ENCODE data around the gene KCP. TPM values are rescaled to one million over a fixed set of nuclear protein-coding genes. Genes with fewer than 3 reads are reported as not detected.

Gene KCP
- total RNA-seq, 1 experiment from 2014 or later, result 1.6 TPM

DNA sequence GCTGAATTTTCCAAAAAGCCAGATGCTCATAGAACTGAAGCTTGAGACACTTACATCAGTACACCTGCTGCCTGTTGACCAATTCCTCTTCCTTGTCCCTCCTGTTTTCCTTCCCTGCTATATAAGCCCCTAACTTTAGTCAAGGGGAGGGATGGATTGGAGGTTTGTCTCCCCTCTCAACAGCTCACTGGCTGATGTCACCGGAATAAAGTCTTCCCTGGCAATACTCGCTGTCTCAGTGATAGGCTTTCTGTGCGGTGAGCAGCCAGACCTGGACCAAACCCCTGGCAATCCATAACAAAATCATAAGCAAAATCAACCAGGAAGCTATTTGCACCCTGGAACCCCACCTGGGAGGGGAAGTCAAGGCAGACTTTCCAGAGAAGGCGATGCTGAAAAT lies 26.3 kb upstream of the KCP start:
- no peak overlapping the region for H2AFZ ChIP-seq (ENCODE audit: low read length)
- H3K79me2 ChIP-seq (ENCODE audit: low read length), result no peaks in the 10 kb centered on the region
- H3K27me3 ChIP-seq (ENCODE audit: low read length), result 0 out of 2 replicates have a peak, but pooled peaks cover 3% of the 10 kb centered on the region
- H3K9me2 ChIP-seq (replicated peaks; ENCODE audit: insufficient read depth, low read length), result no peaks in the 10 kb centered on the region
- no peak overlapping the region for H3K4me3 ChIP-seq (ENCODE audit: low read length)
- H3K4me1 ChIP-seq (ENCODE audit: low read length), result peaks cover 42% of the 10 kb centered on the region
- H3K4me2 ChIP-seq (ENCODE audit: low read depth, low read length, poor library complexity, severe bottlenecking), result no peak overlapping the region
- no peaks in the 10 kb centered on the region for H3K9me3 ChIP-seq (ENCODE audit: low read length)
- no peak for DNase-seq
- no peaks in the 10 kb centered on the region for H3K36me3 ChIP-seq (ENCODE audit: insufficient read depth, low read length)
- no peak overlapping the region for H3K9ac ChIP-seq (ENCODE audit: low read length)
- H4K20me1 ChIP-seq (ENCODE audit: insufficient read depth, low read depth, low read length), result no peaks in the 10 kb centered on the region
- no peak overlapping the region for H3K27ac ChIP-seq (ENCODE audit: low read length)

DNA sequence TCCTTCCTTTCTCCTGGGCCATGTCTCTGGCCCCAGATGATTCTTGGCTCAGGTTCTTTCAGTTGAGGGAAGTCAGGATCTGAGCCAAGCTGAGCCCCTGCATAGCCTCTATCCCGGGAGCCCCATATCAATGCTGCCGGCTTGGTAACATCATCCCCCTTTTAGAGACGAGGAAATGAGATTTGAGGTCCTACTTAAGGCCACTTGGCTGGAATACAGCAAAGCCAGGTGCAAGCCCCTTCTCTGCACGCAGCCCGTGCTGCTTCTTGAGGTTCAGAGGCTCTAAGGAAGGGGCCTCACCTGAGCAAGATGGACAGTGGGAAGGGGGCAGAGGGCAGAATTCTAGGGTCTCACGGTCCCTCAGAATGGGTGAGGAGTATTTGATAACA lies 24.8 kb upstream of the KCP start:
- H3K9ac ChIP-seq (ENCODE audit: low read length), result no peak overlapping the region
- no peaks in the 10 kb centered on the region for H3K36me3 ChIP-seq (ENCODE audit: insufficient read depth, low read length)
- no peaks in the 10 kb centered on the region for H3K79me2 ChIP-seq (ENCODE audit: low read length)
- no peak overlapping the region for H3K4me2 ChIP-seq (ENCODE audit: low read depth, low read length, poor library complexity, severe bottlenecking)
- H3K4me1 ChIP-seq (ENCODE audit: low read length), result peaks cover 32% of the 10 kb centered on the region
- 0 out of 2 replicates have a peak, but pooled peaks cover 3% of the 10 kb centered on the region for H3K27me3 ChIP-seq (ENCODE audit: low read length)
- H3K9me2 ChIP-seq (replicated peaks; ENCODE audit: insufficient read depth, low read length), result no peaks in the 10 kb centered on the region
- H4K20me1 ChIP-seq (ENCODE audit: insufficient read depth, low read depth, low read length), result no peaks in the 10 kb centered on the region
- H3K27ac ChIP-seq (ENCODE audit: low read length), result no peak overlapping the region
- no peak overlapping the region for H2AFZ ChIP-seq (ENCODE audit: low read length)
- DNase-seq, result no peak
- H3K4me3 ChIP-seq (ENCODE audit: low read length), result no peak overlapping the region
- H3K9me3 ChIP-seq (ENCODE audit: low read length), result no peaks in the 10 kb centered on the region

DNA sequence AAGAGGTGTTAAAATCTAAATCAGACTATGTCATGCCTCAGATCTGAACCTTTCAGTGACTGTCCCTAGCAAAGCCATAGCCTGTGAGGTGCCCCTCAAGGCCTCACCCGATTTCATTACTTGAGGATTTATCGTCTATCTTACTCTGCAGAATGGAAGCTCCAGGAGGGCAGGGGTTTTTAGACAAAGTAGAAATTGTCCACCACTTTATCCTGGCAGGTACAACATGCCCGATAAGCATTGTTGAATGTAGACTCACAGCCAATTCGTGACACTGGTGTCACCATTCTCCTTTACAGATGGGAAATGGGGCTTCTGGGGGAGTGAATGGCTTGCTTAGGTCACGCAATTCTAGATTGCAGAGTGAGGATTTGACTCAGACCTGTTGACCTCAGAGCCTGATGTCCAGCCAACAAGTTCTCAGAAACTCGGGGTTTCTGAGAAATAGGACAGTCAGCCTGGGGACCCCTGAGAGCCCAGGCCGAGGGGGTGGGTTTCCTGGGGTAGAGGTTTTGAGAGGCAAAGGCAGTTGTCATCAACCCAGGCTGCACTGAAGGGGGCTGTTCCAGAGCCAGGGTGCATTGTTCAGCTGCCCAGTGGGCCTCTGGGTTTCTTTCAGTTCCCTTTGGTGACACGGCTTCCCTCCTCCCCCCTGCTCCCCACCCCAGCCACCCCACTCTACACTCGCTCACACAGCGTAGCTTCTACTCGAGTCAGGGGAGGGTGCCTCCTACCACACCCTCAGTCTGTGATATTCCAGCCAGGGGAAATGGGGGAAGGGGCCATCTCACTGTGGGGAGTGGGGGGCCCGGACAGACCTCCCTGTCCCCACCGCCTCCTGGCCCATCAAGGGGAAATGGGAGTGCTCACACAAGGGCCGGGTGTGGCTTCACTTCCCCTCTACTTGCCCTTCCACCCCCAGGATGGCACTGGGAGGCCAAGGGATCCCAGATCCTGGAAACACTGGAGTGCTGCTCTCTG lies 24.1 kb upstream of the KCP start:
- no peak overlapping the region for H3K4me3 ChIP-seq (ENCODE audit: low read length)
- H3K79me2 ChIP-seq (ENCODE audit: low read length), result no peaks in the 10 kb centered on the region
- no peak overlapping the region for H3K9ac ChIP-seq (ENCODE audit: low read length)
- no peak overlapping the region for H3K27ac ChIP-seq (ENCODE audit: low read length)
- H3K4me2 ChIP-seq (ENCODE audit: low read depth, low read length, poor library complexity, severe bottlenecking), result no peak overlapping the region
- no peak for DNase-seq
- no peaks in the 10 kb centered on the region for H4K20me1 ChIP-seq (ENCODE audit: insufficient read depth, low read depth, low read length)
- H3K9me2 ChIP-seq (replicated peaks; ENCODE audit: insufficient read depth, low read length), result no peaks in the 10 kb centered on the region
- no peaks in the 10 kb centered on the region for H3K9me3 ChIP-seq (ENCODE audit: low read length)
- no peak overlapping the region for H2AFZ ChIP-seq (ENCODE audit: low read length)
- peaks cover 25% of the 10 kb centered on the region for H3K4me1 ChIP-seq (ENCODE audit: low read length)
- no peaks in the 10 kb centered on the region for H3K36me3 ChIP-seq (ENCODE audit: insufficient read depth, low read length)
- 0 out of 2 replicates have a peak, but pooled peaks cover 3% of the 10 kb centered on the region for H3K27me3 ChIP-seq (ENCODE audit: low read length)

DNA sequence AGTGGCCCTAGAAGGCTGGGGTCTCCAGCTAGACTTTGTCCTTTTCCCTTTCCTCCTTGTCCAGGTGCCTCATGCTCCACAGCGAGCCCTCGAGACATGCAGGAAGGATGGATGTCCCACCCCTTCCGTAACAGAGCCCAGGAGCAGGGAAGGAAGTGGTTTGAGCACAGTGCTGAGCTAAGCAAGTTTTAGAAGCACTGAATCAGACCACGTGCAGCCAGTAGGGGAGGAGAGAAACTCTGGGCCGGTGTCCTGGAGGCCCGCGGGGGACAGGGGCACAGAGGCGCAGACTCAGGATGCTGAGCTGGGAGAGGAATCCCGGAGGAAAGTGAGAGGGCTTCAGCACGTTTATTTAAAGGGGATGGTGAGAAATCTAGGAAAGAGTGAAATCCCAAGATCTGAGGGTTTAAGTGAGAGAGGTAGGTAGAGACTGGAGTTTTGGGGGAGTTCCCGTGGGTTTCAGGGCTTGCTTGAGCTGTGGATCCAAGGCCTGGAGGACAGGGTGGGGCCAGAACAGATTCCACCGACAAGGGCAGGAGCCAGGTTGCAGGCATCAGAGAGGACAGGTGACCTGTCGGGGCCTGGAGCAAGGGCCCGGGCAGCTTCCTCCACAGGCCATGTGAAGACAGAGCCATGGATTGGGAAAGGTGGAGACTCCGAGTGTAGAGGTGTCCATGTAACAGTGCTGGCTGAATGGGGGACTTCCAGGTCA lies 22.8 kb upstream of the KCP start:
- no peak overlapping the region for H3K4me3 ChIP-seq (ENCODE audit: low read length)
- H3K27me3 ChIP-seq (ENCODE audit: low read length), result 0 out of 2 replicates have a peak, but pooled peaks cover 3% of the 10 kb centered on the region
- no peaks in the 10 kb centered on the region for H3K9me2 ChIP-seq (replicated peaks; ENCODE audit: insufficient read depth, low read length)
- no peaks in the 10 kb centered on the region for H4K20me1 ChIP-seq (ENCODE audit: insufficient read depth, low read depth, low read length)
- no peak for DNase-seq
- H3K9me3 ChIP-seq (ENCODE audit: low read length), result no peaks in the 10 kb centered on the region
- H3K9ac ChIP-seq (ENCODE audit: low read length), result no peak overlapping the region
- H3K4me2 ChIP-seq (ENCODE audit: low read depth, low read length, poor library complexity, severe bottlenecking), result no peak overlapping the region
- H3K79me2 ChIP-seq (ENCODE audit: low read length), result no peaks in the 10 kb centered on the region
- H3K27ac ChIP-seq (ENCODE audit: low read length), result no peak overlapping the region
- H2AFZ ChIP-seq (ENCODE audit: low read length), result no peak overlapping the region
- no peaks in the 10 kb centered on the region for H3K36me3 ChIP-seq (ENCODE audit: insufficient read depth, low read length)
- peaks cover 13% of the 10 kb centered on the region for H3K4me1 ChIP-seq (ENCODE audit: low read length)

DNA sequence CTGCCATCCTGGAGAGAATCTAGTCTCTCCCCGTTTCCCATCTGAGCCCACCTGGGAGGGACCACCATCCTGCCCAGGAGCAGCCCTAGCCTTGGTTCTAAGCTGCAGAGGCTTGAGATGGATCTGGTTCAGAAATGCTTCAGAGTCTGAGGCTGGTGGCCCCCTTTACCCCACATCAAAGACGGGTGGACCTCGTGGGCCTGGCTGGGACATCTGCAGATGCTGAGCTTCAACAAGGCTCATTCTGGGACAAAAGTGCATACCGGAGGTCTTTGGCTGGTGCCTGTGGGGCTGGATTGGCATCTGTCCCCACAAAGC lies 22.3 kb upstream of the KCP start:
- Histone ChIP-seq H3K4me1 (ENCODE audit: low read length) (peaks cover 9% of the 10 kb centered on the region), H3K4me3 (ENCODE audit: low read length) (no peak overlapping the region), H3K27me3 (ENCODE audit: low read length) (0 out of 2 replicates have a peak, but pooled peaks cover 3% of the 10 kb centered on the region), H3K4me2 (ENCODE audit: low read depth, low read length, poor library complexity, severe bottlenecking) (no peak overlapping the region), H3K36me3 (ENCODE audit: insufficient read depth, low read length) (no peaks in the 10 kb centered on the region), H4K20me1 (ENCODE audit: insufficient read depth, low read depth, low read length) (no peaks in the 10 kb centered on the region), H3K9me2 (replicated peaks; ENCODE audit: insufficient read depth, low read length) (no peaks in the 10 kb centered on the region), H3K9ac (ENCODE audit: low read length) (no peak overlapping the region), H3K9me3 (ENCODE audit: low read length) (no peaks in the 10 kb centered on the region), H2AFZ (ENCODE audit: low read length) (no peak overlapping the region), H3K79me2 (ENCODE audit: low read length) (no peaks in the 10 kb centered on the region), H3K27ac (ENCODE audit: low read length) (no peak overlapping the region)
- no peak for DNase-seq

DNA sequence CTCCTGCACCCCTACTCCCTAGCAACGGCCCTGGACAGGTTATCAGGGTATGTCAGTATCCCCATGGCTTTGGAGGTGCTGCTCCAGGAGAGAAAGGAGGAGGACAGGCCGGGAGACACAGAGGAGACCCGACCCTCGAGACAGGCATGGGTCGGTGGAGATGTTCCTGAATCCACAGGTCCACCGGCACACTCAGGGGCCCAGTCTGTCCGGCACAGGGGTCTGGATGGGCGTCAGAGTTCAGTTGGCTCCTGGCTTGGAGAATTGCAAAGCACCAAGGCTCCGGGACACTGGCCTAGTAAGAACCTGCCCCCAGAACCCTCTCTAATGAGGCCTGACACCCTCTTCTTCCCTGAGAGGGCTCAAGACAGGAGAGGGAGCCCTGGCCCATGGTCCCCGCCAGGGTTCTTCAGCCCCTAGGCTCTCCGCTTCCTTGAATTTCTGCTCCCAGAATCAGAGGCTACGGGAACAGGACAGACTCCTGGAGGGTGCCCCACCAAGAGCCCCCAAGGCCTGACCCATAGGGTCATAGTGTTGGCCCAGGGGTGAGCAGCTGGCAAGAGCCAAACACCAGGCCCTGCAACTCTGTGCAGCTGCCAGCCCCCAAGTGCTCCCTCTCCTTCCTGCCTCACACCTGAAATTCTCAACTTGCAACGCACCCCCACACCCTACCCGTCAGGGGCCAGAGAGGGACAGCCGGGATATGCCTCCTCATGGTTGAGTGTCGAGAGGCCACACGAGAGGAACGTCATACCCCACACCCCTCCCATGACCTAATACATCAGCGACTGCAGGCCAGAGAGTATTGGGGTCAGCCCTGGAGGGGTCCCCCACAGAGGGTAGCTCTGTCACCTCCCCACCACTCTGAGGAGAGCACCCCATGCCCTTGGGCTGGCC lies 21.7 kb upstream of the KCP start:
- Histone ChIP-seq H3K9me3 (ENCODE audit: low read length) (no peaks in the 10 kb centered on the region), H3K79me2 (ENCODE audit: low read length) (no peaks in the 10 kb centered on the region), H3K36me3 (ENCODE audit: insufficient read depth, low read length) (no peaks in the 10 kb centered on the region), H3K4me1 (ENCODE audit: low read length) (peaks cover 4% of the 10 kb centered on the region), H3K9me2 (replicated peaks; ENCODE audit: insufficient read depth, low read length) (no peaks in the 10 kb centered on the region), H2AFZ (ENCODE audit: low read length) (no peak overlapping the region), H3K4me3 (ENCODE audit: low read length) (no peak overlapping the region), H3K27ac (ENCODE audit: low read length) (no peak overlapping the region), H3K27me3 (ENCODE audit: low read length) (0 out of 2 replicates have a peak, but pooled peaks cover 3% of the 10 kb centered on the region), H3K9ac (ENCODE audit: low read length) (no peak overlapping the region), H4K20me1 (ENCODE audit: insufficient read depth, low read depth, low read length) (no peaks in the 10 kb centered on the region), H3K4me2 (ENCODE audit: low read depth, low read length, poor library complexity, severe bottlenecking) (no peak overlapping the region)
- no peak for DNase-seq

DNA sequence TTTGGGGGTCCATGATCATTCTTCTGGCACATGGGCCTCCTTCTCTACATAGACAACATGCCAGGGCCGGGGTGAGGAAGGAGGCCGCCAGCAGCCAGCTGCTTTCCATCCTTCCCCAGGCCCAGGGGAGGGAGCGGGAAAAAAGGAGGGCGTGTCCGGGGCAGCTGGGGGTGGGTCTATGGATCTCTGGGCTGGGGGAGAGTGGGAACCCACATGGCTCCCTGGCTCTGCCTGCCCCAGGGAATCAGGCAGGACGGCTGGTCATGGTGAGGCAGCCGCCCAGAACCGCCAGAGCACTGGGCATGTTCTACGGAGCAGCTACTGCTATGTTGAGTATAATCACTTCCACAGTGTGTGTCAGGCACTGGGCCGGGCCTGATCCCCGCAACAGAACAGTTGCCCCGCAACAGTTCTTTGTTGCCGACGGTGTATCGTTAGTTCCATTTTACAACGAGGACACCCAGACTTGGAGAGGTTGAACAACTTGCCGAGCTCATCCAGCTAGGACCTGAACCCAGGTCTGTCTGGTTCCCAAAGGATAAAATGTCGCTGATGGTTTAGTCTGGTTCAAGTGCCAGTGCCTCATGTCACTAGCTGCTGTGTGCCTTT lies 20.8 kb upstream of the KCP start:
- H3K4me1 ChIP-seq (ENCODE audit: low read length), result peaks cover 5% of the 10 kb centered on the region
- H3K4me3 ChIP-seq (ENCODE audit: low read length), result no peak overlapping the region
- no peaks in the 10 kb centered on the region for H3K9me3 ChIP-seq (ENCODE audit: low read length)
- H3K4me2 ChIP-seq (ENCODE audit: low read depth, low read length, poor library complexity, severe bottlenecking), result no peak overlapping the region
- no peak for DNase-seq
- no peaks in the 10 kb centered on the region for H3K36me3 ChIP-seq (ENCODE audit: insufficient read depth, low read length)
- H3K9me2 ChIP-seq (replicated peaks; ENCODE audit: insufficient read depth, low read length), result no peaks in the 10 kb centered on the region
- no peaks in the 10 kb centered on the region for H3K79me2 ChIP-seq (ENCODE audit: low read length)
- no peak overlapping the region for H3K9ac ChIP-seq (ENCODE audit: low read length)
- H4K20me1 ChIP-seq (ENCODE audit: insufficient read depth, low read depth, low read length), result no peaks in the 10 kb centered on the region
- no peak overlapping the region for H3K27ac ChIP-seq (ENCODE audit: low read length)
- H3K27me3 ChIP-seq (ENCODE audit: low read length), result 0 out of 2 replicates have a peak, but pooled peaks cover 3% of the 10 kb centered on the region
- H2AFZ ChIP-seq (ENCODE audit: low read length), result no peak overlapping the region
